Breast epithelium (tissue), 3 donors: ENCODE data around the gene SPATA12.

ENCODE experiments used
- POLR2A ChIP-seq: fragments of 450-650 bp; IDR thresholded peaks from one replicate; pipeline ENCODE4 v1.6.1; 2016; ENCODE audit warnings: antibody characterized with exemption, mild to moderate bottlenecking, moderate library complexity
- POLR2AphosphoS5 ChIP-seq, 3 donors: sonication (generic); formaldehyde crosslinking; IDR thresholded peaks; one replicate each; pipeline ENCODE4 v1.6.1; 2017; ENCODE audit warnings: antibody characterized with exemption in 3 of 3
- TF ChIP-seq, protein P1 (sequence below), 3 donors: fragments of 450-650 bp; IDR thresholded peaks; one replicate each; pipeline ENCODE4 v1.5.1; 2016 to 2017; ENCODE audit warnings: antibody characterized with exemption in 3 of 3, mild to moderate bottlenecking in 3 of 3, moderate library complexity in 3 of 3

DNA sequence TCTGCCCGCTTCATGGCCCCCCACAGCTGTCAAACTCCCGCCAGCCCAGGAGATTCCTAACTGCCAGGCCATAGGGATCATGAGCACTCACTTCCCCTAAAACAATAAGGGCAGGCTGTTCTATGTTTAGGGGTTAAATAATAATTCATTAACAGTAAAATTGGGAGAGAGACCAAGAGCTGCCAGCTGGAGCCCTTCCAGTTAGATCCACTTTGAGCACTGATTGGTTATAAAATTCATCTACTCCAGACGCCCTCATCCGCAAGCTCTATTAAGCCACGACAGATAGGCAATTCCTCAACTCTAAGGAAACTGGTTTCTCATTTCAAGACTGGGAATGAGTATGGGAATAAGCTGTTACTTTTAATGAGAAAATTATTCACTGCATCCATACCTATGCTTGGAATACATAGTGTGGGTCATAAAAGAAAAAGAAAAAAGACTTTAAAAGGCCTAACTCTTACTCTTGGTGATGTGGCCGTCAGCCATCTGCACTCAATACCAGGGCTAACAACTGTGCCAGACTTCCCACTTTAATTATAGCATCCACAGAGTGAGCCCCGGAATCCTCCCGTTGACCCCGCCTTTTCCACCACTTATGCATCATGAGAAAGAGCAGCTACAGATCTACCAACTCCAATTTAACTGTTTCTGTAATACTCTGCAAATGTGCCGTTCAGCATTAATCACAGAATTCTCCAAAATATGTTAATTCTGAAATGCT, 60.1 kb downstream of the SPATA12 start:
- TF ChIP-seq POLR2AphosphoS5 (IDR thresholded peaks at IDR 0.05) (no peak), POLR2A (no peak)
- TF ChIP-seq, protein P1, sequence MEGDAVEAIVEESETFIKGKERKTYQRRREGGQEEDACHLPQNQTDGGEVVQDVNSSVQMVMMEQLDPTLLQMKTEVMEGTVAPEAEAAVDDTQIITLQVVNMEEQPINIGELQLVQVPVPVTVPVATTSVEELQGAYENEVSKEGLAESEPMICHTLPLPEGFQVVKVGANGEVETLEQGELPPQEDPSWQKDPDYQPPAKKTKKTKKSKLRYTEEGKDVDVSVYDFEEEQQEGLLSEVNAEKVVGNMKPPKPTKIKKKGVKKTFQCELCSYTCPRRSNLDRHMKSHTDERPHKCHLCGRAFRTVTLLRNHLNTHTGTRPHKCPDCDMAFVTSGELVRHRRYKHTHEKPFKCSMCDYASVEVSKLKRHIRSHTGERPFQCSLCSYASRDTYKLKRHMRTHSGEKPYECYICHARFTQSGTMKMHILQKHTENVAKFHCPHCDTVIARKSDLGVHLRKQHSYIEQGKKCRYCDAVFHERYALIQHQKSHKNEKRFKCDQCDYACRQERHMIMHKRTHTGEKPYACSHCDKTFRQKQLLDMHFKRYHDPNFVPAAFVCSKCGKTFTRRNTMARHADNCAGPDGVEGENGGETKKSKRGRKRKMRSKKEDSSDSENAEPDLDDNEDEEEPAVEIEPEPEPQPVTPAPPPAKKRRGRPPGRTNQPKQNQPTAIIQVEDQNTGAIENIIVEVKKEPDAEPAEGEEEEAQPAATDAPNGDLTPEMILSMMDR (IDR thresholded peaks at IDR 0.05): no peak
